HCEC 1CT (cell line): ENCODE data around the gene TEDC1.

ENCODE experiments used
- DNase-seq: peaks from one replicate; pipeline ENCODE4 v3.0.0-alpha.2; 2017

TEDC1 gene

DNA sequence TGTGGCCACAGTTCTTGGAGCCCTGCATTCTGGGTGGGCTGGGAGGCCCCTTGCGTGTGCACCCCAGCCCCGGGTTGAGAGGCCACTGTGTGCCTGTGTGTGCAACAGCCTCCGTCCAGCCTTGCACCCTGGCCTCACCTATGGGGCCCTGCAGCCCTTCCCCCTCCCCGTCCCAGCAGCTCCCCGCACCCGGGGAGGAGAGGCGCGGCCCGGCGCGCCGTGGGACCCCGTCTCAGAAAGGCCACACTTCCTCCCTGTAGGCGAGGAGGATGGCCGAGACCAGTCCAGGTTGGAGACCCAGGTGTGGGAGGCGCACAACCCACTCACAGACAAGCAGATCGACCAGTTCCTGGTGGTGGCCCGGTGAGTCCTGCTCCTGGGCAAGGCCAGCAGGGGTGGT is 33.0 kb upstream of the TEDC1 start:
- no peak for DNase-seq

GRCh38 chr14:105458571-105458970 is 32.5 kb upstream of the TEDC1 start:
- DNase-seq, result no peak

GRCh38 chr14:105460116-105460515 is 30.9 kb upstream of the TEDC1 start:
- DNase-seq, result no peak

DNA sequence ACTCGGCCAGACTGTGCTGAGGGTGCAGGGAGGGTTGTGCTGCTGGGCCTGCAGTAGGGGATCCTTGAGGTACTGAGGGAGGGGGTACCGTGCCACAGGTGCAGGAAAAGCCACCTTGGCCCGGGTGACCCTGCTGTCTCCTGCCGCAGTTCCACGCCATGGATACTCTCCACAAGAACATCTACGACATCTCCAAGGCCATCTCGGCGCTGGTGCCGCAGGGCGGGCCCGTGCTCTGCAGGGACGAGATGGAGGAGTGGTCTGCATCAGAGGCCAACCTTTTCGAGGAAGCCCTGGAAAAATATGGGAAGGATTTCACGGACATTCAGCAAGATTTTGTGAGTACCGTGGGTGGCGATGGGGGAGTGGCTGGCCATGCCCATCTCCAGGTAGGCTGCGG is 30.4 kb upstream of the TEDC1 start:
- DNase-seq, result no peak

GRCh38 chr14:105461903-105462302 is 29.1 kb upstream of the TEDC1 start:
- no peak for DNase-seq

GRCh38 chr14:105464501-105464900 is 26.5 kb upstream of the TEDC1 start:
- no peak for DNase-seq

DNA sequence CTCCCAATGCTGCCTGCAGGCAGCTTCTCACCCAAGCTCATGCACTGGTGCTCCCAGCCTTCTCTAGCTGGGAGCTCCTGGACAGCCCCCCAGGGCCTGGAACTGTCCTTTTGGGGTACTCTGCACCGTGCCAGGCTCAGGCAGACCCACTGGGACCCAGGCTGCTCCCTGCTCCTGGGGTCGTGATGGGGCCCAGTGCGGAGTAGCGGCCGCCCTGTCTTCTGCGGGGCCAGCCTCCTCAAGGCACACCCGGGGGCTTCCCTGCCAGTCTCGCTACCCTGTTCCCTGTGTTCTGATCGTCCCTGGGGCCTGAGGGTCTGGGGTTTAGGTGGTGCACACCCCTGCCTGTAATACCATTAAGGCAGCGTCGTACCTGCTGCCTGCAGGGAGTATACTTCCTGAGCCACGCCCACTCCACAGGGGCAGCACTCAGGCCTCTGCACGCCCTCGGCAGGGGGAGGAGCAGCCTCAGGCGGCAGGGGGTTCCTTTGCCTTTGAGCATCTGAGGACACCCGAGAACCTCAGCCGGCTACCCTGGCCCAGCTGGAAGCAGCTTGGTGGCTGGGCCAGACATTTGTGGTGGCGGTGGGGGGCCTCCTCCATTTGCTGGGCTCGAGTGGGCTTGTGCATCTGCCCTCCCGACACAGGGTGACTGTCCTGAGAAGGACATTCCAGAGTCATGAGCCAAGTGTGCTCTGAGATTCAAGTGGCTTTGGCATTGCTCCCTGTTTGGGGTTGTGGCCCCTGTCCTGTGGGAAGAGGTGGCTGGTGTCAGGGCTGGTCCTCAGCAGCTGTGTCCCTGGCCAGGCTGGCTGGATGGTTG is 25.6 kb upstream of the TEDC1 start:
- no peak for DNase-seq

DNA sequence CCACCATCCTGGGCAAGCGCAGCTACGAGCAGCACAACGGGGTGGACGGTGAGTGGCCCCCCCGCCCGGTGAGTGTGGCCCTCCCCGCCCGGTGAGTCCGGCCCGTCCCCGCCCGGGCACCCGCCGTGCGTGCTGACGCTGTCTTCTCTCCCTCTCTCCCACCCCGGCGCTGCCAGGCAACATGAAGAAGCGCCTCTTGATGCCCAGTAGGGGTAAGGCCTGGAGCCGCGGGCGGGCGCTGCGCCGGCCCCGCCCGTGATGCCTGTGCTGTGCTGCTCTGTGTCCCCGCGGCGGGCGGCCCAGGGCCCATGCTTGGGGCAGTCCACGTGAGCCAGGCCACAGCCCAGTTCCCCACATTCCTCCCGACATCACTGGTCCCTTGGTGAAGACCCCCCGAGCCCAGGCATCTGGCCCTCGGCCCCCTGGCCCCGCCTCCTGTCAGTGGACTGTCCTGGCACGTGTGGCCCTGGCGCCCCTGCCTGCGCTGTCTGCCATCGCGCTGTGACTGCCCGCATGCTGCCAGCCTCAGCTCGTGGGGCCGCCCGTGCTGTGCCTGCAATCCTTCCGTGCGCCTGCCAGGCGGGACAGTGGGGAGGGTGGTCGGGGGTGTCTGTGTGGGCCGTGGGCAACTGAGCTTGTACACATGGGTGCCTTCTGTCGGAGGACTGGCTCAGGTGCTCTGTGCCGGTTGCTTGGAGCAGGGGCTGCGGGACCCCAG is 24.4 kb upstream of the TEDC1 start:
- no peak for DNase-seq

DNA sequence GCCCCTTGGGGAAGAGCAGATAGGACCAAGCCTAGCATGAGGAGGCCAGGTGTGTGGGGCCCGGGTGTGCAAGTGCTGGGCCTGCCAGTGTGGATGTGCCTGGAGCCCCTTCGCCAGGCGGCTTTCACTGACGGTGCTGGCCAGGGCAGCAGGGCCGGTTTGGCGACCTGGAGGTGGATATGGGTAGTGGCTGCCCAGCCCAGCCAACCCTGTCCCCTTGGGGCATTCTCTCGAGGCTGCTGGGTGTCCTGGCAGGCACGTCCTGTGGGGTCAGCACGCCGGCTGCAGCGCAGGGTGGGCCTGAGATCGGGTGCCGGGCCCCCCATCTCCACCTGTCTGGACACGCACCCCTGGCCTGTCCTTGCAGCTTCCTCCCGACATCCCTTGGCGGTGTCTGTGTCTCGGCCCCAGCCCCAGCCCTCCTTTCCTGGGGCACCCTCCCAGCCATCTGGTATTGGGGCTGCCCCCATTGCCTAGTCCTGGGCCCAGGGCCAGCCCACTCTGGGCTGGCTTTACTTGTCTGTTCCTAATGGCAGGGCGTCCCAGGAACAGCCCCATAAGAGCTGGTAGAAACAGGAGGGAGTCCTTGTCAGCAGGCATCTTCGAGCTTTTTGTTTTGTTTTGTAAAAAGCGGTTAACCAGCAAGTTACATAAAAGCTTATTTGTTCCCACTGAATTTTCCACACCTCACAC is 23.7 kb upstream of the TEDC1 start:
- DNase-seq, result no peak

DNA sequence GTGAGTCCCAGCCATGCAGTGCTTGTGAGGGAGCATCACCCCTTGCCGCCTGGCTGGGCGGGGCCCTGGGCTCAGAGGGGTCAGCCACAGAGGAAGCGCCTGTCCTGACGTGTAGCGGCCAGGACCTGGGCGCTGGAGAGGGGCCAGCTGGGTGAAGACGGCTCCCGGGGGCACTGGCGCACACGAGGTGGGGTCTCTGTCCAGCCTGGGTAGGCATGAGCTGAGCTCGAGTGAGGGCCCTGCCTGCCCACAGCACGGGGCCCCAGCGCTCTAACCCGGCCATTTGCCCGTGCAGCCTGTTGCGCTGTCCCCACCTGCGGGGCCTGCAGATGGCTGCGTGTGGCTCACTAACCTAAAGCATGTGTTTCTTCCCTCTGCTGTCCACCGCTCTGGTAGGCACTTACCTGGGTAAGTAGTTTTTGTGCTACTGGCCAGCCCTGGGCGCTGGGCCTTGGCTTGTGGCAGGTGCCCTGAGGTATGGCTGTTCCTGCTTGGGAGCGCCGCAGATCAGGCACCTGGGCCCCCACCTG is 23.0 kb upstream of the TEDC1 start:
- no peak for DNase-seq

GRCh38 chr14:105468621-105469241 is 22.3 kb upstream of the TEDC1 start:
- DNase-seq, result no peak

DNA sequence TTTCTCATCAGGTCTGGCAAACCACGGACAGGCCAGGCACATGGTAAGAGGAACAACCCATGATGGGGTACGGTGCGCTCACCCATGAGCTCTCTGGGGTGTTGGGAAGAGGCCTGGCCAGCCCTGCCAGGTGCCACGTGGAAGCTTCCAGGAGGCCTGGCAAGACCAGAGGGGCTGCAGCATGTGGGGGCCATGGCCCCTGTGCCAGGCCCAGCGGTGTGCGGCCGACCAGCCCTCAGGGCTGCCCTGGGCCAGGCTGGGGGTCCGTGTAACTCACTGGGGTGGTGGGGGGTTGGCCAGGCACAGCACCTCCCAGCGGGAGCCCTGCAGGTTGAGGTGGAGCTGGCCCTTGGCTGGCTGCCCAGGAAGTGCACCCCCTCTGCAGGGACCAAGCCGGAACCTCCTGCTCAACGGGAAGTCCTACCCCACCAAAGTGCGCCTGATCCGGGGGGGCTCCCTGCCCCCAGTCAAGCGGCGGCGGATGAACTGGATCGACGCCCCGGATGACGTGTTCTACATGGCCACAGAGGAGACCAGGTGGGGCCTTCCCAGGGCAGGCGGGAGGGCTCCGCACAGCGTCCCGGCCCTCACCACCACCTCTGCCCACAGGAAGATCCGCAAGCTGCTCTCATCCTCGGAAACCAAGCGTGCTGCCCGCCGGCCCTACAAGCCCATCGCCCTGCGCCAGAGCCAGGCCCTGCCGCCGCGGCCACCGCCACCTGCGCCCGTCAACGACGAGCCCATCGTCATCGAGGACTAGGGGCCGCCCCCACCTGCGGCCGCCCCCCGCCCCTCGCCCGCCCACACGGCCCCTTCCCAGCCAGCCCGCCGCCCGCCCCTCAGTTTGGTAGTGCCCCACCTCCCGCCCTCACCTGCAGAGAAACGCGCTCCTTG is 21.3 kb upstream of the TEDC1 start:
- no peak for DNase-seq

GRCh38 chr14:105470350-105471296 is 20.4 kb upstream of the TEDC1 start:
- DNase-seq, result no peak

- no peak for DNase-seq
Measured at GRCh38 chr14:105471297-105471821, 19.7 kb upstream of the TEDC1 start.

- no peak for DNase-seq
Measured at GRCh38 chr14:105471823-105472485, 19.1 kb upstream of the TEDC1 start.

- no peak for DNase-seq
Measured at GRCh38 chr14:105472486-105472991, 18.5 kb upstream of the TEDC1 start.

GRCh38 chr14:105473033-105473676 is 17.9 kb upstream of the TEDC1 start:
- no peak for DNase-seq

DNA sequence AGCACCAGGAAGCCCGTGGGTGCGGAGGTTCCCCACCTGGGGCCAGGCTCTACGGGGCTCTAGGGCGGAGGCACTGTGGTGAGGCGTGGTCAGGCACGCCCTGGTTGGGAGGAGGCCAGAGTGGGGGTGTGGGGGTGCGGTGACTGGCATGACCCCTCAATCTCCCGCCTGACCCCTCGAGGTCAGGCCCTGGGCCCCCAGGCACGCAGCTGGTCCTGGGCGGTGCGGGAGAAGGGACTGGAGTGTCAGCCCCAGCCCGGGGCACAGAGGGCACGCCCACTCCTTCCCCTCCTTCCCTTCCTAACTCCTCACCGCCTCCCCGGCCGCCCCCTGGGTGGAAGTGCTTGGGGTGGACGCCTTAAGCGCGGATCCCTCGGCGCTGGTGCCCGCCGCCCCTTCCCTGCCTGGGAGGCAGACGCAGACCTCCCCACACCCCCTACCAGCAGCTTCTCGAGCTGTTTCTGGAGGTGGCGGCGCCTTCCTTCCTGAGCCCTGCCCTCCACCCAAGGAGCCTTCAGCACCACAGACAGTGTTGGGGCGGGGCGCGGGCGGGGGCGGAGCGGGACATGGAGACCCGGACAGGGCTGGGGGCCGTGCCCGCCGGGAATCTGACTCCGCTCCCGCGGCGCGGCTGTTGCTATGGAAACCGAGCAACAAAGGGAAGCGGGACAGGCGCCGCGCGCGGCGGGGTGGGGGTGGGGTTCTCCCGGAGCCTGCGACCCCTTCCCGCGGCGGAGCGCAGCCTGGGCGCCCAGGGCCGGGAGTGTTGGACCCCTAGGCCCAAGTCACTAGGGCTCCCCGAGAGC is 17.2 kb upstream of the TEDC1 start:
- DNase-seq, result peak; percentile 24
